Measurements from ENCODE around the gene IFRD2. TPM values are rescaled to one million over a fixed set of nuclear protein-coding genes. Genes with fewer than 3 reads are reported as not detected.

Gene IFRD2, protein sequence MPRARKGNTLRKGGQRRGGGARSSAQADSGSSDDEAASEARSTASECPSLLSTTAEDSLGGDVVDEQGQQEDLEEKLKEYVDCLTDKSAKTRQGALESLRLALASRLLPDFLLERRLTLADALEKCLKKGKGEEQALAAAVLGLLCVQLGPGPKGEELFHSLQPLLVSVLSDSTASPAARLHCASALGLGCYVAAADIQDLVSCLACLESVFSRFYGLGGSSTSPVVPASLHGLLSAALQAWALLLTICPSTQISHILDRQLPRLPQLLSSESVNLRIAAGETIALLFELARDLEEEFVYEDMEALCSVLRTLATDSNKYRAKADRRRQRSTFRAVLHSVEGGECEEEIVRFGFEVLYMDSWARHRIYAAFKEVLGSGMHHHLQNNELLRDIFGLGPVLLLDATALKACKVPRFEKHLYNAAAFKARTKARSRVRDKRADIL
- polyA plus RNA-seq (2013, experiment 1 of 2), result 76.8 TPM
- 74.0 TPM for polyA plus RNA-seq (2013, experiment 2 of 2)

DNA sequence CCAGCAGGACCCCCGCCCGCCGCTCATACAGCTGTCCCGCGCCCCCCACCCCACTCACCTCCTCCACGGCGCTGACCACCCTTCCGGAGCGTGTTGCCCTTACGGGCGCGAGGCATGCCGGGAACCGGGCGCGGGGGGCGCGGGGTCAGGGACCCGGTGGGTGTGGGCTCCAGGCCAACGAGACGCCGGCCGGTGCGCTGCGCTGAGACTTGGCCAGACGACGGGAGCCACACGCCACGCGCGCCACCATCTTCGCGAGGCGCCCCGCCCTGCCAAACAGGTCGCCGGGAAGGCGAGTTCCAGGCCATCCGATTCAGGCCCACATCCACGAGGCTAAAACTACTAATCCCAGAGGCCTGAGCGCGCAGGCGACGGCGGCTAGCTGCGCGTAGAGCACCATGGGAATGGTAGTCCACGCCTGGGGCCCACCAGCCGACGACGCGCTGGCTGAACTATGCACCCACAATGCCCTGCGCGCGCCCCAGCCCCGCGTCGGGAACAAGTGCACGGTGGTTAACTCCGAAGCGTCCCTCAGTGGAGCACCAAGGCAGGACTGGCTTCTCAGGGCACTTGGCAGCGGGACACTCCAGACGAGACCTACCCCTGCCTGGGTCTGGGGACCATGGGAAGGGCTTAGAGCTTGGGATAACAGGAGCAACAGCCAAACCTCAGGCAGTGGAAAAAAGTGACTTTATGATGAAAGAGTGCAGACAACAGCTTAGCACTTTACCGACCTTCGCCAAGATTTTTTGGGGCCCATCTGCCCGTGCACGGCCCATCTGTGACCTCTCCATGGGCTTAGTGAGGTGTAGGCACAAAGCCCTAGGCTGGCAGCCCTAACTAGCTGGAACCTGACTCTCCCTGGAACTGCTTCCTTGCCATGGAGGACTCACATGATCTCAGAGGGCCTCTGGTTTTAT, at the start of gene IFRD2:
Gene IFRD2, minus strand, starts transcription at position 271 of the 920 bp plus-strand sequence. Its CDS starts 155 bp downstream, at position 116.
- Histone ChIP-seq H3K27ac (ENCODE audit: low read depth, low read length) (no peak within 1 kb of the TSS), H3K4me1 (ENCODE audit: control insufficient read depth, low read depth, low read length) (peaks cover 3% of the 10 kb centered on the region), H2BK5ac (ENCODE audit: low read length) (peak within 1 kb of the TSS; percentile 35), H3K27me3 (ENCODE audit: insufficient read depth, low read length, poor library complexity) (no peaks in the 10 kb centered on the region), H3K4ac (ENCODE audit: low read depth, low read length) (peak within 1 kb of the TSS; percentile 77), H2AK5ac (ENCODE audit: low read length) (peak within 1 kb of the TSS; percentile 27), H4K8ac (ENCODE audit: low read depth, low read length) (no peak within 1 kb of the TSS), H3K4me3 (ENCODE audit: low read length) (peak within 1 kb of the TSS; percentile 96), H3K4me2 (ENCODE audit: low read length) (peak within 1 kb of the TSS; percentile 79), H3K56ac (ENCODE audit: low read length) (peak within 1 kb of the TSS; percentile 95), H2BK120ac (ENCODE audit: low read depth, low read length) (no peak within 1 kb of the TSS), H3K79me2 (ENCODE audit: control insufficient read depth, insufficient read depth, low read length) (peaks cover 14% of the 10 kb centered on the region), H3K9ac (ENCODE audit: low read length) (peak within 1 kb of the TSS; percentile 98), H3K23ac (ENCODE audit: low read length) (no peak within 1 kb of the TSS), H2BK15ac (replicated peaks; ENCODE audit: low read depth) (no peak within 1 kb of the TSS), H4K5ac (ENCODE audit: low read length) (peak within 1 kb of the TSS; percentile 95), H3K18ac (ENCODE audit: low read length) (peak within 1 kb of the TSS; percentile 7), H3K36me3 (ENCODE audit: control insufficient read depth, insufficient read depth, low read length) (peaks cover 15% of the 10 kb centered on the region), H3K79me1 (ENCODE audit: low read length) (peaks cover 15% of the 10 kb centered on the region)
- DNase-seq, result peak; percentile 99
- WGBS (ENCODE audit: extremely low coverage, insufficient coverage, low lambda C conversion rate), result no CpG with 5 or more reads among the region's 67 CpGs

DNA sequence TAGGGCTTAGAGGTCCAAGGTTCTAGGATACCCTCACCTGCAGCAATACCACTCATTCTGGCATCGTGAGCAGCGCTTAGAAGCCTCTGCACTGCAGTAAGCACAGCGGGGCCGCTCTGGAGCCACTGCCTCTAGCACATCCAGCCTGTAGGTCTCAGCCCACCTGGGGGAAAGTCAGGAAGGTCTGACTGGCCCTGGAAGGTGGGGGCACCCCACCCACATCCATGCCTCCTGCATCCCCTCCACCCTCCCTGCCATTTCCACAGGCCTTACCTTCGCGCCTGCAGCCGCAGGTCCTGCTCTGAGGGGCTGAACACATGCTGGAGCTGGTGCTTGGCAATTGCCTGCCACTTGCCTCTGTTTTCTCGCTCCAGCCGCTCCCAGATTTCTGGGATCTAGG, 49.3 kb upstream of the IFRD2 start:
- Histone ChIP-seq H3K9ac (ENCODE audit: low read length) (peak overlapping the region; percentile 73), H3K36me3 (ENCODE audit: control insufficient read depth, insufficient read depth, low read length) (no peaks in the 10 kb centered on the region), H4K8ac (ENCODE audit: low read depth, low read length) (no peak overlapping the region), H3K56ac (ENCODE audit: low read length) (peak overlapping the region; percentile 92), H3K4ac (ENCODE audit: low read depth, low read length) (no peak overlapping the region), H3K23ac (ENCODE audit: low read length) (no peak overlapping the region), H3K4me2 (ENCODE audit: low read length) (no peak overlapping the region), H3K27ac (ENCODE audit: low read depth, low read length) (no peak overlapping the region), H2BK15ac (replicated peaks; ENCODE audit: low read depth) (no peak overlapping the region), H3K18ac (ENCODE audit: low read length) (no peak overlapping the region), H2AK5ac (ENCODE audit: low read length) (no peak overlapping the region), H2BK120ac (ENCODE audit: low read depth, low read length) (no peak overlapping the region), H2BK5ac (ENCODE audit: low read length) (no peak overlapping the region), H3K4me1 (ENCODE audit: control insufficient read depth, low read depth, low read length) (no peaks in the 10 kb centered on the region), H3K27me3 (ENCODE audit: insufficient read depth, low read length, poor library complexity) (peaks cover 10% of the 10 kb centered on the region), H4K5ac (ENCODE audit: low read length) (no peak overlapping the region), H3K4me3 (ENCODE audit: low read length) (no peak overlapping the region), H3K79me1 (ENCODE audit: low read length) (peaks cover 1% of the 10 kb centered on the region), H3K79me2 (ENCODE audit: control insufficient read depth, insufficient read depth, low read length) (peaks cover 2% of the 10 kb centered on the region)
- WGBS (ENCODE audit: extremely low coverage, insufficient coverage, low lambda C conversion rate), result no CpG with 5 or more reads among the region's 9 CpGs
- DNase-seq, result no peak

DNA sequence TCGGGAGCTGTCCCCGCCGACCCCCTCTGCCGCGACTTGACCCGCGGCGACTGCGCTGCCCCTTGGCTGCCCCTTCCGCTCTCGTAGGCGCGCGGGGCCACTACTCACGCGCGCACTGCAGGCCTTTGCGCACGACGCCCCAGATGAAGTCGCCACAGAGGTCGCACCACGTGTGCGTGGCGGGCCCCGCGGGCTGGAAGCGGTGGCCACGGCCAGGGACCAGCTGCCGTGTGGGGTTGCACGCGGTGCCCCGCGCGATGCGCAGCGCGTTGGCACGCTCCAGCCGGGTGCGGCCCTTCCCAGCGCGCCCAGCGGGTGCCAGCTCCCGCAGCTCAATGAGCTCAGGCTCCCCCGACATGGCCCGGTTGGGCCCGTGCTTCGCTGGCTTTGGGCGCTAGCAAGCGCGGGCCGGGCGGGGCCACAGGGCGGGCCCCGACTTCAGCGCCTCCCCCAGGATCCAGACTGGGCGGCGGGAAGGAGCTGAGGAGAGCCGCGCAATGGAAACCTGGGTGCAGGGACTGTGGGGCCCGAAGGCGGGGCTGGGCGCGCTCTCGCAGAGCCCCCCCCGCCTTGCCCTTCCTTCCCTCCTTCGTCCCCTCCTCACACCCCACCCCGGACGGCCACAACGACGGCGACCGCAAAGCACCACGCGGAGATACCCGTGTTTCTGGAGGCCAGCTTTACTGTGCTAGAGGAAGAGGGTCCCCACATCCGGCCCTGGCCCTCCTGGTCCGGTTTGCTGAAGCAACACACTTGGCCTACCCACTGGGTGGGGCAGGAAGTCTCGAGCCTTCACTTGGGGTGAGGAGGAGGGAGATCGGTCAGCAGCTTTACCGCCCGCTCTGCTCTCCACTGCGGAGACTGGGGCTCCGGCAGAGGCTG, 48.5 kb upstream of the IFRD2 start, which contains the start of gene RASSF1:
Gene RASSF1, minus strand, starts transcription at position 389 of the 882 bp plus-strand sequence. Its CDS starts 31 bp downstream, at position 358.
- Histone ChIP-seq H3K79me2 (ENCODE audit: control insufficient read depth, insufficient read depth, low read length) (peaks cover 11% of the 10 kb centered on the region), H4K8ac (ENCODE audit: low read depth, low read length) (no peak within 1 kb of the TSS), H3K4me2 (ENCODE audit: low read length) (peak within 1 kb of the TSS; percentile 60), H3K4me3 (ENCODE audit: low read length) (peak within 1 kb of the TSS; percentile 4), H3K23ac (ENCODE audit: low read length) (peak within 1 kb of the TSS; percentile 45), H3K27ac (ENCODE audit: low read depth, low read length) (no peak within 1 kb of the TSS), H3K79me1 (ENCODE audit: low read length) (peaks cover 6% of the 10 kb centered on the region), H2AK5ac (ENCODE audit: low read length) (no peak within 1 kb of the TSS), H2BK5ac (ENCODE audit: low read length) (no peak within 1 kb of the TSS), H3K36me3 (ENCODE audit: control insufficient read depth, insufficient read depth, low read length) (no peaks in the 10 kb centered on the region), H3K27me3 (ENCODE audit: insufficient read depth, low read length, poor library complexity) (peaks cover 10% of the 10 kb centered on the region), H3K9ac (ENCODE audit: low read length) (peak within 1 kb of the TSS; percentile 73), H2BK15ac (replicated peaks; ENCODE audit: low read depth) (no peak within 1 kb of the TSS), H3K18ac (ENCODE audit: low read length) (peak within 1 kb of the TSS; percentile 3), H2BK120ac (ENCODE audit: low read depth, low read length) (no peak within 1 kb of the TSS), H3K4me1 (ENCODE audit: control insufficient read depth, low read depth, low read length) (no peaks in the 10 kb centered on the region), H4K5ac (ENCODE audit: low read length) (no peak within 1 kb of the TSS), H3K56ac (ENCODE audit: low read length) (peak within 1 kb of the TSS; percentile 92), H3K4ac (ENCODE audit: low read depth, low read length) (peak within 1 kb of the TSS; percentile 62)
- no CpG with 5 or more reads among the region's 85 CpGs for WGBS (ENCODE audit: extremely low coverage, insufficient coverage, low lambda C conversion rate)
- peak; percentile 23 for DNase-seq

DNA sequence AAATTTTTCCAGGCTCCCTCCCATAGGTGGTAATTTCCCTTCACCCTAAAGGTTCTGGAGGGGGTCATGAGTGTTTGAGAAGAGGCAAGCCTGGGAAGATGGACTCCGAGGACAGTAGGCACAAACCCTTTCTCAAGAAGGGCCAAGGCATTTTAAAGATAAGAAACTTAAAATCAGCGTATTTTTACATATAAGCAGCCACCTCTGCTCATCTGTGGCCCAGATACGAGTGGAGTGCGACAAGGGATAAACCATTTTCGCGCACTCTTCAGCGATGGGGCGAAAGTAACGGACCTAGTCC, 47.9 kb upstream of the IFRD2 start:
- peaks cover 10% of the 10 kb centered on the region for H3K27me3 ChIP-seq (ENCODE audit: insufficient read depth, low read length, poor library complexity)
- no peak for DNase-seq
- peak overlapping the region; percentile 92 for H3K56ac ChIP-seq (ENCODE audit: low read length)
- H2BK15ac ChIP-seq (replicated peaks; ENCODE audit: low read depth), result no peak overlapping the region
- H3K4me3 ChIP-seq (ENCODE audit: low read length), result no peak overlapping the region
- no peak overlapping the region for H2BK5ac ChIP-seq (ENCODE audit: low read length)
- no peak overlapping the region for H3K4ac ChIP-seq (ENCODE audit: low read depth, low read length)
- H4K5ac ChIP-seq (ENCODE audit: low read length), result no peak overlapping the region
- peaks cover 8% of the 10 kb centered on the region for H3K79me1 ChIP-seq (ENCODE audit: low read length)
- no peak overlapping the region for H2BK120ac ChIP-seq (ENCODE audit: low read depth, low read length)
- H4K8ac ChIP-seq (ENCODE audit: low read depth, low read length), result no peak overlapping the region
- no peak overlapping the region for H3K27ac ChIP-seq (ENCODE audit: low read depth, low read length)
- H3K9ac ChIP-seq (ENCODE audit: low read length), result peak overlapping the region; percentile 73
- H3K79me2 ChIP-seq (ENCODE audit: control insufficient read depth, insufficient read depth, low read length), result peaks cover 15% of the 10 kb centered on the region
- peak overlapping the region; percentile 60 for H3K4me2 ChIP-seq (ENCODE audit: low read length)
- WGBS (ENCODE audit: extremely low coverage, insufficient coverage, low lambda C conversion rate), result no CpG with 5 or more reads among the region's 9 CpGs
- no peaks in the 10 kb centered on the region for H3K4me1 ChIP-seq (ENCODE audit: control insufficient read depth, low read depth, low read length)
- H3K23ac ChIP-seq (ENCODE audit: low read length), result peak overlapping the region; percentile 45
- no peak overlapping the region for H3K18ac ChIP-seq (ENCODE audit: low read length)
- no peak overlapping the region for H2AK5ac ChIP-seq (ENCODE audit: low read length)
- no peaks in the 10 kb centered on the region for H3K36me3 ChIP-seq (ENCODE audit: control insufficient read depth, insufficient read depth, low read length)

DNA sequence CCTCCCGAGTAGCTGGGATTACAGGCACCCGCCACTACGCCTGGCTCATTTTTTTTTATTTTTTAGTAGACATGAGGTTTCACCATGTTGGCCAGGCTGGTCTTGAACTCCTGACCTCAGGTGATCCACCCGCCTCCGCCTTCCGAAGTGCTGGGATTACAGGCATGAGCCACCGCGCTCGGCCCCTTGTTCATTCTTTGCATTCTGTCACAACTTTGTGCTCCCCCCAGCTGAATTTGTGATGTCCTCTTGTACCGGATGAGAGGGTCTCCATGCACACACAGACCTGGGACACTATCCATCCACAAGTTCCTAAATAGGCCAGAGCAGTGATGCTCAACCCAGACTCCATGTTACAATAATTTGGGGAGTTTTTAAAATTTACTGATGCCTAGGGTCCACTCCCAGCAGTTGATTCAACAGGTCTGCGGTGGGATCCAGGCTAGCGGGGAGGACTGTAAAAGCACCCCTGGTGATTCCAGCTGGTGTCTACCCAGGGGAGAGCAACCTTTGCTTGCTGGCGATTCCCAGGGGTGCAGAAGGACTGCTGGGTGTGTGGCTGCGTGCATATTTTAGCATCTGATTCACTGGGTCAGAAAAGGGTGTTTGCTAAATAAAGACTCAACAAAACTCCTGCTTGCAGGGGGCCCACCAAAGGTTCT, 47.4 kb upstream of the IFRD2 start:
- H3K4me1 ChIP-seq (ENCODE audit: control insufficient read depth, low read depth, low read length), result no peaks in the 10 kb centered on the region
- no peak overlapping the region for H3K27ac ChIP-seq (ENCODE audit: low read depth, low read length)
- peaks cover 10% of the 10 kb centered on the region for H3K27me3 ChIP-seq (ENCODE audit: insufficient read depth, low read length, poor library complexity)
- no peak overlapping the region for H3K4ac ChIP-seq (ENCODE audit: low read depth, low read length)
- no peak overlapping the region for H2BK5ac ChIP-seq (ENCODE audit: low read length)
- no peak for DNase-seq
- H3K9ac ChIP-seq (ENCODE audit: low read length), result peak overlapping the region; percentile 73
- no peak overlapping the region for H3K4me3 ChIP-seq (ENCODE audit: low read length)
- no peak overlapping the region for H3K18ac ChIP-seq (ENCODE audit: low read length)
- H4K8ac ChIP-seq (ENCODE audit: low read depth, low read length), result no peak overlapping the region
- H3K79me1 ChIP-seq (ENCODE audit: low read length), result peaks cover 9% of the 10 kb centered on the region
- H4K5ac ChIP-seq (ENCODE audit: low read length), result no peak overlapping the region
- H2BK15ac ChIP-seq (replicated peaks; ENCODE audit: low read depth), result no peak overlapping the region
- H3K36me3 ChIP-seq (ENCODE audit: control insufficient read depth, insufficient read depth, low read length), result no peaks in the 10 kb centered on the region
- no peak overlapping the region for H3K4me2 ChIP-seq (ENCODE audit: low read length)
- WGBS (ENCODE audit: extremely low coverage, insufficient coverage, low lambda C conversion rate), result no CpG with 5 or more reads among the region's 14 CpGs
- no peak overlapping the region for H2AK5ac ChIP-seq (ENCODE audit: low read length)
- H3K23ac ChIP-seq (ENCODE audit: low read length), result no peak overlapping the region
- H2BK120ac ChIP-seq (ENCODE audit: low read depth, low read length), result no peak overlapping the region
- H3K56ac ChIP-seq (ENCODE audit: low read length), result no peak overlapping the region
- H3K79me2 ChIP-seq (ENCODE audit: control insufficient read depth, insufficient read depth, low read length), result peaks cover 16% of the 10 kb centered on the region

Measured in mesendoderm (in vitro differentiated cells).